ENCODE measurements around the gene NR3C2. TPM values are rescaled to one million over a fixed set of nuclear protein-coding genes. Genes with fewer than 3 reads are reported as not detected.

The NR3C2 gene
- total RNA-seq, 1 experiment from 2014 or later, result 2.7 TPM

DNA sequence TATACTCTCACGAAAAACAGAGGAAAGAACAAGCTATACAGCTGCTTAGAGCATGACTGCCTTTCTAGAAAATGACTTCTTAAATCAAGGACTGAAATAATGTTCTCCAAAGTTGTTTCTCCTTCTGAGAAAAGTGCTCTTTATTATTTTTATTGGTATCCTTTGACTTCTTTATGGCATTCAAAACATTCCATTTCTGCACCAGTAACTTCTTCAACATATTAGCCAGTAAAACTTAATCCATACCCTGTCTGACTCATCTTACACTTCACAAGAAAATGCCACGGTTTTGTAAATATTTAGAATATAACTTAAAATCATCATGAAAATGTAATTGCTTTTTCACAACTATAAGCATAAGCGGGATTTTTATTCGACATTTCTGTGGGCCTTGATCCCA is 180.4 kb downstream of the NR3C2 start:
- Histone ChIP-seq H3K4me1 (ENCODE audit: control insufficient read depth in 1 of 2, insufficient read depth in 2 of 2, low read length in 2 of 2) (no peaks in the 10 kb centered on the region), H2AFZ (ENCODE audit: low read depth, low read length, poor library complexity, severe bottlenecking) (no peak overlapping the region), H4K20me1 (ENCODE audit: insufficient read depth) (no peaks in the 10 kb centered on the region), H3K36me3 (ENCODE audit: control insufficient read depth in 1 of 2, insufficient read depth in 2 of 2, low read length in 2 of 2) (no peaks in the 10 kb centered on the region), H3K79me2 (ENCODE audit: insufficient read depth, low read length) (no peaks in the 10 kb centered on the region), H3K9ac (ENCODE audit: low read length) (no peak overlapping the region), H3K9me3 (ENCODE audit: control insufficient read depth in 1 of 2, insufficient read depth in 1 of 2, low read depth in 1 of 2, low read length in 2 of 2) (no peaks in the 10 kb centered on the region), H3K27ac (ENCODE audit: low read depth, low read length) (no peak overlapping the region), H3K27me3 (ENCODE audit: insufficient read depth, low read length) (no peaks in the 10 kb centered on the region), H3K9me2 (ENCODE audit: insufficient read depth) (no peaks in the 10 kb centered on the region), H3K4me2 (ENCODE audit: low read length) (no peak overlapping the region), H3K4me3 (replicated peaks in 1 of 2; ENCODE audit: low read depth in 1 of 2, low read length in 2 of 2) (no peak overlapping the region)
- ATAC-seq, result no peak
- ChIA-PET CTCF (no interaction called here), RAD21 (ENCODE audit: low non-redundant PET in 1 of 2, low total read pairs in 2 of 2, uncharacterized antibody in 2 of 2, unreplicated experiment in 2 of 2) (no interaction called here), POLR2A (no interaction called here)
- no peak for DNase-seq (ENCODE audit: low read depth, low spot score)
- TF ChIP-seq EZH2phosphoT487 (IDR thresholded peaks at IDR 0.05; ENCODE audit: borderline replicate concordance) (no peak), POLR2A (IDR thresholded peaks at IDR 0.05; ENCODE audit: borderline replicate concordance, extremely low read depth, insufficient read depth, insufficient read length) (no peak), ZNF274 (IDR thresholded peaks at IDR 0.05; ENCODE audit: low read depth, low read length) (no peak), SRF (IDR thresholded peaks at IDR 0.05; ENCODE audit: low read depth) (no peak)
- intact Hi-C loops (cut with micrococcal nuclease), result no loop called here
- no TSS peak for BruUV-seq (replicated peaks)

DNA sequence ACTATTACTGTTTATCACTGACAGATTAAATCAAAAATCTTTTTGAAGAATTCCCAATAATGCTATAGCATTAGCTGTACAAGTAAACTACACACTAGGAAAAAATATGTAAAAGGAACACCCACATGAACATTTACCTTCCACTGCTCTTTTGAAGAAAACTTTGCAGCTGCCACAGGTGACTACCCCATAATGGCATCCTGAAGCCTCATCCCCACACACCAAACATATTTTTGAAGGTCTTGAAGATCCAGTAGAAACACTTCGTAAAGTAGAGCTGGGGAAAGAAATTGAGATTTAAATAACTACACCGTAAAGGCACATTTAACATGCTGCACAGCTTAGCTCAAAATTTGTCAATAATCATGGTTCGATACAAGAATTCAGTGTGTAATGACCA is 182.4 kb downstream of the NR3C2 start:
- Histone ChIP-seq H3K9me3 (ENCODE audit: control insufficient read depth in 1 of 2, insufficient read depth in 1 of 2, low read depth in 1 of 2, low read length in 2 of 2) (no peaks in the 10 kb centered on the region), H3K79me2 (ENCODE audit: insufficient read depth, low read length) (no peaks in the 10 kb centered on the region), H3K9me2 (ENCODE audit: insufficient read depth) (no peaks in the 10 kb centered on the region), H3K36me3 (ENCODE audit: control insufficient read depth in 1 of 2, insufficient read depth in 2 of 2, low read length in 2 of 2) (no peaks in the 10 kb centered on the region), H4K20me1 (ENCODE audit: insufficient read depth) (no peaks in the 10 kb centered on the region), H3K9ac (ENCODE audit: low read length) (no peak overlapping the region), H3K27me3 (ENCODE audit: insufficient read depth, low read length) (no peaks in the 10 kb centered on the region), H3K4me2 (ENCODE audit: low read length) (no peak overlapping the region), H3K27ac (ENCODE audit: low read depth, low read length) (no peak overlapping the region), H2AFZ (ENCODE audit: low read depth, low read length, poor library complexity, severe bottlenecking) (no peak overlapping the region), H3K4me1 (ENCODE audit: control insufficient read depth in 1 of 2, insufficient read depth in 2 of 2, low read length in 2 of 2) (no peaks in the 10 kb centered on the region), H3K4me3 (replicated peaks in 1 of 2; ENCODE audit: low read depth in 1 of 2, low read length in 2 of 2) (no peak overlapping the region)
- no peak for TF ChIP-seq ZNF274 (IDR thresholded peaks at IDR 0.05; ENCODE audit: low read depth, low read length)
- no peak for TF ChIP-seq EGR1 (IDR thresholded peaks at IDR 0.05; ENCODE audit: low read depth)
- TF ChIP-seq, protein P1, sequence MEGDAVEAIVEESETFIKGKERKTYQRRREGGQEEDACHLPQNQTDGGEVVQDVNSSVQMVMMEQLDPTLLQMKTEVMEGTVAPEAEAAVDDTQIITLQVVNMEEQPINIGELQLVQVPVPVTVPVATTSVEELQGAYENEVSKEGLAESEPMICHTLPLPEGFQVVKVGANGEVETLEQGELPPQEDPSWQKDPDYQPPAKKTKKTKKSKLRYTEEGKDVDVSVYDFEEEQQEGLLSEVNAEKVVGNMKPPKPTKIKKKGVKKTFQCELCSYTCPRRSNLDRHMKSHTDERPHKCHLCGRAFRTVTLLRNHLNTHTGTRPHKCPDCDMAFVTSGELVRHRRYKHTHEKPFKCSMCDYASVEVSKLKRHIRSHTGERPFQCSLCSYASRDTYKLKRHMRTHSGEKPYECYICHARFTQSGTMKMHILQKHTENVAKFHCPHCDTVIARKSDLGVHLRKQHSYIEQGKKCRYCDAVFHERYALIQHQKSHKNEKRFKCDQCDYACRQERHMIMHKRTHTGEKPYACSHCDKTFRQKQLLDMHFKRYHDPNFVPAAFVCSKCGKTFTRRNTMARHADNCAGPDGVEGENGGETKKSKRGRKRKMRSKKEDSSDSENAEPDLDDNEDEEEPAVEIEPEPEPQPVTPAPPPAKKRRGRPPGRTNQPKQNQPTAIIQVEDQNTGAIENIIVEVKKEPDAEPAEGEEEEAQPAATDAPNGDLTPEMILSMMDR (IDR thresholded peaks at IDR 0.05 in 2 of 3, conservative IDR thresholded peaks at IDR 0.05 in 1 of 3; ENCODE audit: borderline replicate concordance in 1 of 3, insufficient read depth in 1 of 3, low read depth in 2 of 3, low read length in 2 of 3), result no peak
- TF ChIP-seq, protein P2, sequence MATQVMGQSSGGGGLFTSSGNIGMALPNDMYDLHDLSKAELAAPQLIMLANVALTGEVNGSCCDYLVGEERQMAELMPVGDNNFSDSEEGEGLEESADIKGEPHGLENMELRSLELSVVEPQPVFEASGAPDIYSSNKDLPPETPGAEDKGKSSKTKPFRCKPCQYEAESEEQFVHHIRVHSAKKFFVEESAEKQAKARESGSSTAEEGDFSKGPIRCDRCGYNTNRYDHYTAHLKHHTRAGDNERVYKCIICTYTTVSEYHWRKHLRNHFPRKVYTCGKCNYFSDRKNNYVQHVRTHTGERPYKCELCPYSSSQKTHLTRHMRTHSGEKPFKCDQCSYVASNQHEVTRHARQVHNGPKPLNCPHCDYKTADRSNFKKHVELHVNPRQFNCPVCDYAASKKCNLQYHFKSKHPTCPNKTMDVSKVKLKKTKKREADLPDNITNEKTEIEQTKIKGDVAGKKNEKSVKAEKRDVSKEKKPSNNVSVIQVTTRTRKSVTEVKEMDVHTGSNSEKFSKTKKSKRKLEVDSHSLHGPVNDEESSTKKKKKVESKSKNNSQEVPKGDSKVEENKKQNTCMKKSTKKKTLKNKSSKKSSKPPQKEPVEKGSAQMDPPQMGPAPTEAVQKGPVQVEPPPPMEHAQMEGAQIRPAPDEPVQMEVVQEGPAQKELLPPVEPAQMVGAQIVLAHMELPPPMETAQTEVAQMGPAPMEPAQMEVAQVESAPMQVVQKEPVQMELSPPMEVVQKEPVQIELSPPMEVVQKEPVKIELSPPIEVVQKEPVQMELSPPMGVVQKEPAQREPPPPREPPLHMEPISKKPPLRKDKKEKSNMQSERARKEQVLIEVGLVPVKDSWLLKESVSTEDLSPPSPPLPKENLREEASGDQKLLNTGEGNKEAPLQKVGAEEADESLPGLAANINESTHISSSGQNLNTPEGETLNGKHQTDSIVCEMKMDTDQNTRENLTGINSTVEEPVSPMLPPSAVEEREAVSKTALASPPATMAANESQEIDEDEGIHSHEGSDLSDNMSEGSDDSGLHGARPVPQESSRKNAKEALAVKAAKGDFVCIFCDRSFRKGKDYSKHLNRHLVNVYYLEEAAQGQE (IDR thresholded peaks at IDR 0.05; ENCODE audit: low read depth), result no peak
- TF ChIP-seq FOSL1 (IDR thresholded peaks at IDR 0.05; ENCODE audit: low read depth), result no peak
- no peak for TF ChIP-seq TCF7L2 (IDR thresholded peaks at IDR 0.05; ENCODE audit: borderline replicate concordance, extremely low read depth, insufficient read depth, insufficient read length)
- no peak for TF ChIP-seq POLR2AphosphoS5 (IDR thresholded peaks at IDR 0.05; ENCODE audit: low read depth, low read length)
- TF ChIP-seq JUND (IDR thresholded peaks at IDR 0.05), result no peak
- TF ChIP-seq, protein P3, sequence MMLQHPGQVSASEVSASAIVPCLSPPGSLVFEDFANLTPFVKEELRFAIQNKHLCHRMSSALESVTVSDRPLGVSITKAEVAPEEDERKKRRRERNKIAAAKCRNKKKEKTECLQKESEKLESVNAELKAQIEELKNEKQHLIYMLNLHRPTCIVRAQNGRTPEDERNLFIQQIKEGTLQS (IDR thresholded peaks at IDR 0.05), result no peak
- no peak for TF ChIP-seq ZFX (IDR thresholded peaks at IDR 0.05)
- no peak for TF ChIP-seq RAD21 (IDR thresholded peaks at IDR 0.05; ENCODE audit: low read depth)
- no peak for TF ChIP-seq YY1 (IDR thresholded peaks at IDR 0.05; ENCODE audit: extremely low read depth, insufficient replicate concordance, low read depth, low read length)
- TF ChIP-seq CEBPB (IDR thresholded peaks at IDR 0.05; ENCODE audit: low read depth), result no peak
- ChIA-PET POLR2A (no interaction called here), CTCF (no interaction called here), RAD21 (ENCODE audit: low non-redundant PET in 1 of 2, low total read pairs in 2 of 2, uncharacterized antibody in 2 of 2, unreplicated experiment in 2 of 2) (no interaction called here)
- no peak for ATAC-seq
- DNase-seq (ENCODE audit: low read depth, low spot score), result no peak
- intact Hi-C loops (cut with micrococcal nuclease), result no loop called here
- BruUV-seq (replicated peaks), result no TSS peak
